ENCODE measurements around the gene MATCAP1. TPM values are rescaled to one million over a fixed set of nuclear protein-coding genes. Genes with fewer than 3 reads are reported as not detected.

Gene MATCAP1
- total and polyA plus RNA-seq, 10 of the 15 experiments (the other 5 are each of a cell fraction or from before 2014, with no cell fraction given): 2.8 to 25.8 (median 8.6) TPM

GRCh38 chr16:67226804-67227566, 43.2 kb upstream of the MATCAP1 start, which contains the start of gene TMEM208 (continued):
- TF ChIP-seq CUX1 (IDR thresholded peaks at IDR 0.05; ENCODE audit: insufficient replicate concordance, low read depth, low read length) (no peak), SPI1 (IDR thresholded peaks at IDR 0.05; ENCODE audit: borderline replicate concordance, insufficient read depth, low read depth, low read length) (peak; percentile 65), NR2C2 (IDR thresholded peaks at IDR 0.05; ENCODE audit: borderline replicate concordance, control insufficient read depth, insufficient read length, low read depth) (no peak), STAT1 (conservative IDR thresholded peaks at IDR 0.05) (peak; percentile 87; the same call in 1 of the 2 replicates), PKNOX1 (IDR thresholded peaks at IDR 0.05) (peak; percentile 73), BCLAF1 (IDR thresholded peaks at IDR 0.05) (no peak), SUPT20H (IDR thresholded peaks at IDR 0.05; ENCODE audit: borderline replicate concordance, control insufficient read depth, low read depth, low read length) (no peak), SP1 (IDR thresholded peaks at IDR 0.05; ENCODE audit: low read depth, low read length) (peak; percentile 93), IRF5 (IDR thresholded peaks at IDR 0.05; ENCODE audit: borderline replicate concordance) (no peak), TCF7 (IDR thresholded peaks at IDR 0.05; ENCODE audit: borderline replicate concordance) (no peak), RB1 (IDR thresholded peaks at IDR 0.05; ENCODE audit: borderline replicate concordance) (peak; percentile 66; the same call in 1 of the 2 replicates), RUNX3 (IDR thresholded peaks at IDR 0.05; ENCODE audit: low read length) (peak; percentile 99), CTCF (IDR thresholded peaks at IDR 0.05 in 2 of 3, conservative IDR thresholded peaks at IDR 0.05 in 1 of 3; ENCODE audit: control insufficient read depth in 2 of 3, extremely low read depth in 1 of 3, insufficient read depth in 1 of 3, low read depth in 3 of 3, low read length in 3 of 3) (peak; percentile 10 to 18 (median 14); a peak in 3 of 6 replicates)
